Liver (tissue), 9 donors: ENCODE data around the gene RRP15. TPM values are rescaled to one million over a fixed set of nuclear protein-coding genes. Genes with fewer than 3 reads are reported as not detected.

Experiments used
- DNase-seq: peaks from one replicate; pipeline ENCODE4 v3.0.0-alpha.2; 2017; ENCODE audit warnings: low spot score
- H3K27ac ChIP-seq, 2 donors: one replicate each; pipeline ENCODE4 v1.7.0; 2013; ENCODE audit warnings: inconsistent platforms in 2 of 2, low read length in 2 of 2, control low read depth in 1 of 2, low read depth in 1 of 2, mild to moderate bottlenecking in 1 of 2
- H3K27me3 ChIP-seq, 4 donors: one replicate each; pipeline versions ENCODE4 v1.6.1 to v1.7.0; 2013; ENCODE audit warnings: low read length in 3 of 4, inconsistent platforms in 1 of 4, mild to moderate bottlenecking in 1 of 4, moderate library complexity in 1 of 4; ENCODE audit not compliant: control insufficient read depth in 4 of 4, insufficient read depth in 4 of 4
- H3K36me3 ChIP-seq, 4 donors: one replicate each; pipeline versions ENCODE4 v1.6.1 to v1.7.0; 2013; ENCODE audit warnings: low read length in 3 of 4, mild to moderate bottlenecking in 3 of 4, low read depth in 1 of 4, moderate library complexity in 1 of 4; ENCODE audit not compliant: control insufficient read depth in 4 of 4, insufficient read depth in 3 of 4
- H3K4me1 ChIP-seq, 4 donors: one replicate each; pipeline versions ENCODE4 v1.6.1 to v1.7.0; 2013; ENCODE audit warnings: low read length in 3 of 4, mild to moderate bottlenecking in 3 of 4, moderate library complexity in 1 of 4; ENCODE audit not compliant: control insufficient read depth in 4 of 4, insufficient read depth in 4 of 4
- H3K4me3 ChIP-seq, 3 donors: one replicate each; pipeline versions ENCODE4 v1.6.1 to v1.7.0; 2013; ENCODE audit warnings: low read length in 3 of 3, control low read depth in 1 of 3, low read depth in 1 of 3, mild to moderate bottlenecking in 1 of 3
- H3K9ac ChIP-seq, 2 donors: one replicate each; pipeline ENCODE4 v1.7.0; 2013; ENCODE audit warnings: low read length in 2 of 2, mild to moderate bottlenecking in 2 of 2, moderate library complexity in 2 of 2, control low read depth in 1 of 2, low read depth in 1 of 2
- H3K9me3 ChIP-seq, 4 donors: one replicate each; pipeline versions ENCODE4 v1.6.1 to v1.7.0; 2013; ENCODE audit warnings: low read length in 3 of 4; ENCODE audit not compliant: control insufficient read depth in 4 of 4
- CTCF ChIP-seq: fragments of 150-350 bp; IDR thresholded peaks from 2 replicates; pipeline ENCODE4 v1.5.1; 2017; ENCODE audit warnings: improper control_type of control experiment, low read depth, low read length; ENCODE audit not compliant: missing input control
- EGR1 ChIP-seq, 2 donors: IDR thresholded peaks; 2 replicates each; pipeline ENCODE4 v1.6.1; 2016 to 2018; ENCODE audit warnings: antibody characterized with exemption in 2 of 2, low read depth in 2 of 2
- GABPA ChIP-seq, 2 donors: IDR thresholded peaks in 1 of 2; conservative IDR thresholded peaks in 1 of 2; 2 replicates each; pipeline ENCODE4 v1.6.1; 2016; ENCODE audit warnings: antibody characterized with exemption in 2 of 2, mild to moderate bottlenecking in 1 of 2, moderate library complexity in 1 of 2
- HNF4G ChIP-seq: IDR thresholded peaks from 2 replicates; pipeline ENCODE4 v1.6.1; 2016; ENCODE audit warnings: antibody characterized with exemption
- JUND ChIP-seq, 2 donors: IDR thresholded peaks; 2 replicates each; pipeline ENCODE4 v1.6.1; 2016; ENCODE audit warnings: antibody characterized with exemption in 2 of 2
- NR2F2 ChIP-seq: IDR thresholded peaks from 2 replicates; pipeline ENCODE4 v1.6.1; 2016; ENCODE audit warnings: antibody characterized with exemption
- REST ChIP-seq: IDR thresholded peaks from 2 replicates; pipeline ENCODE4 v1.6.1; 2016; ENCODE audit warnings: antibody characterized with exemption, mild to moderate bottlenecking
- SP1 ChIP-seq: IDR thresholded peaks from 2 replicates; pipeline ENCODE4 v1.6.1; 2018; ENCODE audit warnings: antibody characterized with exemption, mild to moderate bottlenecking
- ZBTB33 ChIP-seq: IDR thresholded peaks from 2 replicates; pipeline ENCODE4 v1.6.1; 2016; ENCODE audit warnings: antibody characterized with exemption
- WGBS: extraction: QIAGEN DNeasy Blood & Tissue Kit; methylation state at CpG from one replicate; pipeline ENCODE4 v1.1.7; 2013; 5-methylcytosine and 5-hydroxymethylcytosine counted together
- polyA plus RNA-seq, 2 donors: library from polyadenylated mRNA; stranded (reverse) in 1 of 2; unstranded in 1 of 2; fragments of 200-250 nt in 1 of 2; fragments of >200 nt in 1 of 2; fragmentation: Nextera tagmentation in 1 of 2; extraction: Ambion mirVana in 1 of 2; gene quantifications; one replicate each; pipeline versions ENCODE4 v1.2.1 to v1.2.3, GENCODE V29; 2013 to 2015
- total RNA-seq, 2 donors: library from RNA; depleted of rRNA; stranded (reverse); fragments of >200 nt; gene quantifications; one replicate each; pipeline ENCODE4 v1.2.3, GENCODE V29; 2014
- donor health status: healthy.
- donor health status: healthy.
- donor health status: healthy.
- donor health status: healthy.
- donor health status: healthy.

The RRP15 gene
- total and polyA plus RNA-seq, 4 donors, result 2.4 to 9.2 (median 5.2) TPM

- Histone ChIP-seq H3K9ac (no peak overlapping the region), H3K27me3 (no peaks in the 10 kb centered on the region), H3K4me1 (peaks cover 2 to 23% (median 15%) of the 10 kb centered on the region in 4 donors), H3K9me3 (no peaks in the 10 kb centered on the region), H3K27ac (no peak overlapping the region), H3K4me3 (no peak overlapping the region), H3K36me3 (no peaks in the 10 kb centered on the region)
- no peak for DNase-seq
- 95% methylated on average over 1 of the region's 1 CpG for WGBS
- TF ChIP-seq REST (no peak), ZBTB33 (no peak), NR2F2 (no peak)
These were observed 56.2 kb downstream of the RRP15 start for GRCh38 chr1:218341325-218341724.

- no peak for DNase-seq
- Histone ChIP-seq H3K4me1 (peaks cover 4 to 26% (median 21%) of the 10 kb centered on the region in 4 donors), H3K4me3 (no peak overlapping the region), H3K36me3 (no peaks in the 10 kb centered on the region), H3K27ac (no peak overlapping the region), H3K9me3 (no peaks in the 10 kb centered on the region), H3K27me3 (no peaks in the 10 kb centered on the region), H3K9ac (no peak overlapping the region)
- TF ChIP-seq CTCF (no peak), JUND (IDR thresholded peaks at IDR 0.05) (no peak), GABPA (IDR thresholded peaks at IDR 0.05 in 1 of 2, conservative IDR thresholded peaks at IDR 0.05 in 1 of 2) (no peak), EGR1 (IDR thresholded peaks at IDR 0.05; ENCODE audit: low read depth in 2 of 2) (no peak), HNF4G (no peak), SP1 (no peak)
- WGBS, result 94% methylated on average over 4 of the region's 4 CpGs
These were observed 57.0 kb downstream of the RRP15 start for GRCh38 chr1:218342091-218342490.
